ENCODE data around the gene MICAL3.
A peak's percentile ranks its signal among the peaks of the same experiment; 100 is the strongest.

Gene MICAL3

GRCh38 chr22:17791196-17791595 lies 233.2 kb downstream of the MICAL3 start:
- no peak for DNase-seq (ENCODE audit: low read depth)

GRCh38 chr22:17789379-17790200 lies 234.8 kb downstream of the MICAL3 start:
- no peak for DNase-seq (ENCODE audit: low read depth)

- no peak for DNase-seq (ENCODE audit: low read depth)
These were observed 235.6 kb downstream of the MICAL3 start for GRCh38 chr22:17788528-17789378.

- DNase-seq (ENCODE audit: low read depth), result no peak
These were observed 236.5 kb downstream of the MICAL3 start for GRCh38 chr22:17787716-17788330.

- DNase-seq (ENCODE audit: low read depth), result no peak
These were observed 237.1 kb downstream of the MICAL3 start for GRCh38 chr22:17787241-17787640.

- no peak for DNase-seq (ENCODE audit: low read depth)
These were observed 237.8 kb downstream of the MICAL3 start for GRCh38 chr22:17786435-17787161.

- peak; percentile 53 for DNase-seq (ENCODE audit: low read depth)
These were observed 238.9 kb downstream of the MICAL3 start for GRCh38 chr22:17785185-17786184.

- no peak for DNase-seq (ENCODE audit: low read depth)
These were observed 239.6 kb downstream of the MICAL3 start for GRCh38 chr22:17784776-17785175.

GRCh38 chr22:17783773-17784480 lies 240.4 kb downstream of the MICAL3 start:
- DNase-seq (ENCODE audit: low read depth), result no peak

- DNase-seq (ENCODE audit: low read depth), result no peak
These were observed 241.0 kb downstream of the MICAL3 start for GRCh38 chr22:17783312-17783711.

- no peak for DNase-seq (ENCODE audit: low read depth)
These were observed 241.7 kb downstream of the MICAL3 start for GRCh38 chr22:17782621-17783020.

GRCh38 chr22:17782158-17782557 lies 242.2 kb downstream of the MICAL3 start:
- DNase-seq (ENCODE audit: low read depth), result no peak

- peak; percentile 81 for DNase-seq (ENCODE audit: low read depth)
These were observed 242.9 kb downstream of the MICAL3 start for GRCh38 chr22:17781319-17782031.

- no peak for DNase-seq (ENCODE audit: low read depth)
These were observed 243.5 kb downstream of the MICAL3 start for GRCh38 chr22:17780741-17781318.

GRCh38 chr22:17780116-17780740 lies 244.1 kb downstream of the MICAL3 start:
- DNase-seq (ENCODE audit: low read depth), result no peak

- DNase-seq (ENCODE audit: low read depth), result no peak
These were observed 244.9 kb downstream of the MICAL3 start for GRCh38 chr22:17779286-17780115.

GRCh38 chr22:17778412-17778976 lies 245.9 kb downstream of the MICAL3 start:
- DNase-seq (ENCODE audit: low read depth), result no peak

Data from ELR (cell line).